NCI-H2029 treated with DMSO at 0.1 percent for 48 hours (cell line): ENCODE measurements around the gene TRPM4.
"Not testable (repeated sequence)": the region's sequence is repeated elsewhere in the genome, so short reads cannot be mapped to it uniquely, and the experiment has no call there.

Experiments used
- DNase-seq: peaks from one replicate; lab custom pipeline; 2025; lab: John Stamatoyannopoulos, UW

Gene TRPM4

GRCh38 chr19:49157445-49158224 is at the start of gene TRPM4:
Gene TRPM4, plus strand, starts transcription at chr19:49157792. Its CDS starts 75 bp downstream, at chr19:49157867.
- peak; percentile 61 for DNase-seq

- DNase-seq: no peak
Observed at GRCh38 chr19:49109051-49109450, 48.5 kb upstream of the TRPM4 start.

- DNase-seq: no peak
Observed at GRCh38 chr19:49109569-49110233, 47.9 kb upstream of the TRPM4 start.

- no peak for DNase-seq
Observed at GRCh38 chr19:49110567-49110966, 47.0 kb upstream of the TRPM4 start.

GRCh38 chr19:49111218-49111998 is 46.2 kb upstream of the TRPM4 start:
- DNase-seq: no peak

GRCh38 chr19:49113762-49114629 is 43.6 kb upstream of the TRPM4 start, which contains the start of gene LIN7B:
Gene LIN7B, plus strand, starts transcription at chr19:49114370. Its CDS starts 35 bp downstream, at chr19:49114405.
- peak; percentile 42 for DNase-seq

- no peak for DNase-seq
Observed at GRCh38 chr19:49114630-49115363, 42.8 kb upstream of the TRPM4 start.

- no peak for DNase-seq
Observed at GRCh38 chr19:49116544-49116943, 41.0 kb upstream of the TRPM4 start.

GRCh38 chr19:49117677-49118564 is 39.7 kb upstream of the TRPM4 start:
- no peak for DNase-seq

GRCh38 chr19:49118565-49119410 is 38.8 kb upstream of the TRPM4 start, which contains the start of gene C19orf73:
Gene C19orf73, minus strand, starts transcription at chr19:49119143. Its CDS starts 121 bp downstream, at chr19:49119022.
- peak; percentile 66 for DNase-seq

- DNase-seq: no peak
Observed at GRCh38 chr19:49119411-49120324, 37.9 kb upstream of the TRPM4 start, which contains the start of gene PPFIA3. Gene PPFIA3, plus strand, starts transcription at chr19:49119544. Its CDS starts 8,330 bp downstream, at chr19:49127874.

- DNase-seq: no peak
Observed at GRCh38 chr19:49120325-49120683, 37.3 kb upstream of the TRPM4 start.

- DNase-seq: no peak
Observed at GRCh38 chr19:49120868-49121267, 36.7 kb upstream of the TRPM4 start.

GRCh38 chr19:49121841-49122240 is 35.8 kb upstream of the TRPM4 start:
- not testable (repeated sequence) for DNase-seq

GRCh38 chr19:49123285-49123684 is 34.3 kb upstream of the TRPM4 start:
- DNase-seq: not testable (repeated sequence)

- no peak for DNase-seq
Observed at GRCh38 chr19:49125025-49125731, 32.4 kb upstream of the TRPM4 start.

- no peak for DNase-seq
Observed at GRCh38 chr19:49126575-49126974, 31.0 kb upstream of the TRPM4 start.
